ENCODE results near the gene IRF3.
A peak's percentile ranks its signal among the peaks of the same experiment; 100 is the strongest.

Gene IRF3, protein sequence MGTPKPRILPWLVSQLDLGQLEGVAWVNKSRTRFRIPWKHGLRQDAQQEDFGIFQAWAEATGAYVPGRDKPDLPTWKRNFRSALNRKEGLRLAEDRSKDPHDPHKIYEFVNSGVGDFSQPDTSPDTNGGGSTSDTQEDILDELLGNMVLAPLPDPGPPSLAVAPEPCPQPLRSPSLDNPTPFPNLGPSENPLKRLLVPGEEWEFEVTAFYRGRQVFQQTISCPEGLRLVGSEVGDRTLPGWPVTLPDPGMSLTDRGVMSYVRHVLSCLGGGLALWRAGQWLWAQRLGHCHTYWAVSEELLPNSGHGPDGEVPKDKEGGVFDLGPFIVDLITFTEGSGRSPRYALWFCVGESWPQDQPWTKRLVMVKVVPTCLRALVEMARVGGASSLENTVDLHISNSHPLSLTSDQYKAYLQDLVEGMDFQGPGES

DNA sequence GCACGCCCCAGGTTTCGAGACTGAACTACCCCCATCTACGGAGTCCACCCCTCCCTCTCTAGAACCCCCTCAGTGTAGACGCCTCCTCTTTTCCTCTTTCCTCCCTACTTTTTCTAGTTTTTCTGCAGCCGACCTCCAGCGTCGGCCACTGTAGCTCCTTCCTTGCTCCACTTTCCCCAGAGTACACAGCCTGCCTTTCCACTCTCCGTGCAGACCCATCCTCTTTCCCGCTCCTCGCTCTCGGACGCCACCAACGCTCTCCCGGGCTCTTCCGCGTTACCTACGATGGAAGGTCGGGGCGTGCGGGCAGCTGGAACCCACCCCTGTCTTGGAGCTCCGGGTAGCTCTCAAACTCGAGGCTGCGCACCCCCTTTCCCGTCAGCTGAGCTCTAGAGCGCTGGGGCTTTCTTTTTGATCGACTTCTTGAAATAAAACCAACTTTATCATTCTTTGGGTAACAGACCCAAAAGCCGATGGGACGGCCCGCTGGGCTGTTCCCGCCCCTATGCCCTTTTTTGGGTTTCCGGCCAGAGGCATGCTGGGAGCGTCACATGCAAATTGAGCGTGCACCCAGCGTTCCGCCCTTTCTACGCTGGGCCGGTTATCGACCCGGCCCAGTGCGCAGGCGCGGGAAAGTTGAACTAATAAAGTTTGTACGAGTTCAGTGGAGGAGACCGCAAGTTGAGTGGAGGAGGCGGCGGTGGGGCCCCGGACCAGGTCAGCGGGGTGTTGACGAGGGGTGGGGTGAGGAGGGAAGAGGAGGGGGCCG lies at the start of gene IRF3, which contains the start of gene BCL2L12:
Gene IRF3, minus strand, starts transcription at position 507 of the 769 bp plus-strand sequence. CDS start 1,019 bp downstream, outside the sequence.
Gene BCL2L12, plus strand, starts transcription at position 583 of the 769 bp plus-strand sequence. CDS start 760 bp downstream, outside the sequence.
- DNase-seq: peak; percentile 97

DNA sequence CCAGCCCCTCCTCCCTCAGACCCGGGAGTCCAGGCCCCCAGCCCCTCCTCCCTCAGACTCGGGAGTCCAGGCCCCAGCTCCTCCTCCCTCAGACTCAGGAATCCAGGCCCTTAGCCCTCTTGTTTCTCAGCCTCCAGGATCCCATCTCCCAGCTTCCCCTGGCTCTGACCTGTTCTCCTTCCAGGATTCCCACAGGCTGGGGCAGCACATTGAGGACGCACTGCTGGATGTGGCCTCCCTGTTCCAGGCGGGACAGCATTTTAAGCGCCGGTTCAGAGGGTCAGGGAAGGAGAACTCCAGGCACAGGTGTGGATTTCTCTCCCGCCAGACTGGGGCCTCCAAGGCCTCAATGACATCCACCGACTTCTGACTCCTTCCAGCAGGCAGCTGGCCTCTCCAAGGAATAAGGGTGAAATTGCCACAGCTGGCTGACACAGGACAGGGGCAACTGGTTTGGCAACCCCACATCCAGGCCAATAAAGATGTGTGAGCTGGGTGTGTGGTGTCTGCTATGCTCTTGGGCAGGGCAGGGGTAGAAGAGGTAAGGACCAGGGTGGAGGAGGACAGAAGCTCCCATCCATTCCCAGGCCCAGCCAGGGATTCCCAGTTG lies 47.7 kb upstream of the IRF3 start:
- no peak for DNase-seq

DNA sequence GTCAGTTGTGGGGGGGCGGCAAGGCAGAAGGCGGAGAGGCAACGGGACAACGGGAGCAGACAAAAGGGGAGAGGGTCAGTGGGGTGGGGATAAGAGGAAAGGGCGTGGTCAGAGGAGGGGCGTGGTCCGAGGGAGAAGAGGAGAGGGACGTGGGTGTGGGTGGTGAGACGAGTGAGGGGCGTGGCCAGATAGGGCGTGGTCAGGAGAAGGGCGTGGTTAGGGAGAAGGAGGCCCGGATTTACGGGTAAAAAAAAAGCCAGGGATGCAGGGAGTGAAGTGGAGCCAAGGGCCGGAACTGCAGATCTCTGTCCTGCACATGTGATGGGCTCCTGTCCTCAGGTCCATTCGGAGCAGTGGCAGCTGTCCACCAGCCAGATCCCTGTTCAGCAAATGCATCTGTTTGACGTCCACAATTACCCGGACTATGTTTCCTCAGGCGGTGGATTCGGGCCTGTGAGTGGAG lies 46.8 kb upstream of the IRF3 start:
- DNase-seq: no peak

DNA sequence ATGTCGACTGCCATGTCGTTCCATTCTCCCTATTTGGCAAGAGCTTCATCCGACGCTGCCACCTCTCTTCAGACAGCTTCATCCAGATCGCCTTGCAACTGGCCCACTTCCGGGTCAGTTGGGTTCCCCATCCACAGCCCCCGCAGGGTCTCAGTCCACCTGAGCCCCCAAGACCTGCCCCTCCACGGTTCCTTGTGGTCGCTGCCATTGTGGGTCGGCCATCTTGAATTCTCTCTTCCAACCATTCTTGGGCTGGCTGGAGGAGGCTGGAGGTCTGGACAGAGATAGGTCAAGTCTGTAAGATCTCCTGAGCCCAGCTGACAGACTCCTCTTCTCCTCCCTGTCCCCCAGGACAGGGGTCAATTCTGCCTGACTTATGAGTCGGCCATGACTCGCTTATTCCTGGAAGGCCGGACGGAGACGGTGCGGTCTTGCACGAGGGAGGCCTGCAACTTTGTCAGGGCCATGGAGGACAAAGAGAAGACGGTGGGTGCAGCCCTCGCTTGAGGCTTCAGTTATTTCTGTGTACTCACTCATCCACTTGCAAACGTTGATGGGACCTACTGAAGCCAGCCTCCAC lies 44.8 kb upstream of the IRF3 start:
- no peak for DNase-seq

DNA sequence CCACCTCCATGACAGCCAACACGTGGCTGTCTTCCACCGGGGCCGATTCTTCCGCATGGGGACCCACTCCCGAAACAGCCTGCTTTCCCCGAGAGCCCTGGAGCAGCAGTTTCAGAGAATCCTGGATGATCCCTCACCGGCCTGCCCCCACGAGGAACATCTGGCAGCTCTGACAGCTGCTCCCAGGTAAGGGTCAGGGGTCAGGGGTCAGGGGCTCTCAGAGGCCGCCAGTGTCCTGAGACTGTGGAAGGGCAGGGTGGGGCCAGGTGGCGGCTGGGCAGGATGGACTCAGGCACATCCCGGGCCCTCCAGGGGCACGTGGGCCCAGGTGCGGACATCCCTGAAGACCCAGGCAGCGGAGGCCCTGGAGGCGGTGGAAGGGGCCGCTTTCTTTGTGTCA lies 40.3 kb upstream of the IRF3 start:
- no peak for DNase-seq

DNA sequence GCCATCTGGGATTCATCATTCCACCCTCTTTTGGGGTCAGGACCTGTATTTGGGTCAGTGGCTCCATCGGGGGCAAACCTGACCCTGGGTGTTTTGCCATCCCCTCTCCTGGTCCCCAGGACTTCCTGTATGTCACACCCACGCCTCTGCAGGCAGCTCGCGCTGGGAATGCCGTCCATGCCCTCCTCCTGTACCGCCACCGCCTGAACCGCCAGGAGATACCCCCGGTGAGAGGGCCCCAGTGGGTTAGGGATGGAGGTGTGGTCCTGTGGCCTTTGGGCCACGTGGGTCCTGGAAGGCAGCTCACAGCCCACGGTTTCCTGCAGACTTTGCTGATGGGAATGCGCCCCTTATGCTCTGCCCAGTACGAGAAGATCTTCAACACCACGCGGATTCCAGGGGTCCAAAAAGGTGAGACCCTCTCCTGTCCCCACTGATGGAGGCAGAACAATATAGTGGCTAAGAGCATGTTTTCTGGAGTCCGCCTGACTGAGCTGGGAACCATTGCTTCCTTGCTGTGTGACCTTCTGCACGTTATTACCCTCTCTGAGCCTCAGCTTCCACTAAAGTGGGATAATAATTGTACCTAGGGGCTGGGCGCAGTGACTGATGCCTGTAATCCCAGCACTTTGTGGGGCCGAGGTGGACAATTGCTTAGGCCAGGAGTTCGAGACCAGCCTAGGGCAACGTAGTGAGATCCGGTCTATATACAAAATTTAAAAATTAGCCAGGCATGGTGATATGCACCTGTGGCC lies 39.4 kb upstream of the IRF3 start:
- no peak for DNase-seq

DNA sequence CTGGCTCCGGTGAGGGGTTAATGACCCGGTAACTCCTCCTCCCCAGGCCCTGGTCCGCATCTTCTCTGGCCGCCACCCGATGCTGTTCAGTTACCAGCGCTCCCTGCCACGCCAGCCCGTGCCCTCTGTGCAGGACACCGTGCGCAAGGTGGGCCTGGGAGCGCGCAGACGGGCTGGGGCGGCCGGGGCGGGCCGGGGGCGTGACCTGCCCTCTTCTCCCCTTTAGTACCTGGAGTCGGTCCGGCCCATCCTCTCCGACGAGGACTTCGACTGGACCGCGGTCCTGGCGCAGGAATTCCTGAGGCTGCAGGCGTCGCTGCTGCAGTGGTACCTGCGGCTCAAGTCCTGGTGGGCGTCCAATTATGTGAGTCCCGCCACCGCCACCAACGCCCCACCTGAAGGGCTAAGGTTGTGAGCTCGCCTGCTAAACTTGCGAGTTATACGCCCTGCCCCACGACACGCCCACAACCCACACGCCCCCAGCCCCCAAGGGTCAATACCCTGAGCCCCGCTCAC lies 35.7 kb upstream of the IRF3 start:
- no peak for DNase-seq

DNA sequence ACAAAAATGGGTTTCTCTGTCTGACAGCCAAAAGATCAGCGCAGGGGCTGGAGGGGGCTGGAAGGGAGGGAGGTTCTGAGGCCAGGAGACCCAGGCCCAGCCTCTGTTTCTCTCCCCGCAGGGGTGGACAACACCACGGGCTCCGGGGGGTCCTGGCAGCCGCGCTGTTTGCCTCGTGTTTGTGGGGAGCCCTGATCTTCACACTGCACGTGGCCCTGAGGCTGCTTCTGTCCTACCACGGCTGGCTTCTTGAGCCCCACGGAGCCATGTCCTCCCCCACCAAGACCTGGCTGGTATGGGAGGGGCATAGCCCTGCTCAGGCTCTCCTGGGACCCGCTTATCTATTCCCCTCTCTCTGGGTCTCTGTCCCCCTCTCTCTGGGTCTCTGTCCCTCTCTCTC lies 34.9 kb upstream of the IRF3 start:
- DNase-seq: no peak

DNA sequence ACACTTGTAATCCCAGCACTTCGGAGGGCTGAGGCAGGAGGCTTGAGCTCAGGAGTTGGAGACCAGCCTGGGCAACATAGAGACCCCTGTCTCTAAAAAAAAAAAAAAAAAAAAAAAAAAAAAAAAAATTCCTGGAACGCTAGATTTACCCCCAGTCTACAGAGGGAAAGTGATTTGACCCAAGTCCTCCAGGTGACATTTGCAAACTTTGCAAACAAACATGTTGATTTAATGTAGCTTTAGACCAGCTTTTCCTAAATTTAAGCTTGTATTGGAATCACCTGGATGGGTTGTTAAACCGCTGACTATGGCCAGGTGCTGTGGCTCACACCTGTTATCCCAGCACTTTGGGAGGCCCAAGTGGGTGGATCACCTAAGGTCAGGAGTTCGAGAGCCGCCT lies 33.7 kb upstream of the IRF3 start:
- no peak for DNase-seq

DNA sequence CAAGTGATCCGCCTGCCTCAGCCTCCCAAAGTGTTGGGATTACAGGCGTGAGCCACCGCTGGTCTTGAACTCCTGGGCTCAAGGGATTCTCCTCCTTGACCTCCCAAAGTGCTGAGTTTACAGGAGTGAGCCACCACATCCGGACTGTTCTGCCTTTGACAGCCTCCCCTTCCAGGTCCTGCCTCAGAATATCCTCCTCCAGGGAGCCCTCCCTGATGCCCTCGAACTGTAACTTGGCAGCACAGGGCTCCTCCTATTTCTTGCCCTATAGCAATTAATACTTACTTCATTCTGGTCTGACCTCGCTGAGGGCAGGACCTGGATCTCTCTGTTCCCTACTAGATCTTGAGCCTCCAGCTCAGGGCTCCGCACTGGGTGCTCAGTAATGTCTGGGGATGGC lies 31.2 kb upstream of the IRF3 start:
- no peak for DNase-seq

DNA sequence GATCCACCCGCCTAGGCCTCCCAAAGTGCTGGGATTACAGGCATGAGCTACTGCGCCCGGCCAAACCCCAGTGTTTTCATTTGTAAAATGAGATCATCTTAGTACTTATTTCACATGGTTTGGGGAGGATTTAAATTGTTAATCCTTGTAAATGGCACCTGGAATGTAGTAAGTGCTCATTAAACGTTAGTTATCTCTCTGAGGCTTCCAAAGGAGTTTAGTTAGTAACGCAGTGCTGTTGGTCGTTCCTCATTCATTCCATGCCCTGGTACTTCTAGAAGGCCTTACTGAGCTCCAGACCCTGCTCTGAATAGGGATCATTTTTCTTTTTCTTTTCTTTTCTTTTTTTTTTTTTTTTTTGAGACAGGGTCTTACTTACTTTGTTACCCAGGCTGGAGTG lies 30.5 kb upstream of the IRF3 start:
- DNase-seq: no peak

DNA sequence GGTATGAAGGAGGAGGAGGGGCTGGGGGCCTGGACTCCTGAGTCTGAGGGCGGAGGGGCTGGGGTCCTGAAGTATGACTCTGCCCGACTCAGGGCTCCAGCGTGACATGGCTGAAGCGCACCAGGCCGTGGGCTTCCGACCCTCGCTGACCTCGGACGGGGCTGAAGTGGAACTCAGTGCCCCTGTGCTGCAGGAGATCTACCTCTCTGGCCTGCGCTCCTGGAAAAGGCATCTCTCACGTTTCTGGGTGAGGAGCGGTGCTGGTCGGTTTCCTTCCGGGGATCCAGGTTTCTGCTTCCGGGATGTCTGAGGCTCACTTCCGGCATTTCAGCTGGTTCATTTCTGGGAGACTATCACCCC lies 26.5 kb upstream of the IRF3 start:
- no peak for DNase-seq

DNA sequence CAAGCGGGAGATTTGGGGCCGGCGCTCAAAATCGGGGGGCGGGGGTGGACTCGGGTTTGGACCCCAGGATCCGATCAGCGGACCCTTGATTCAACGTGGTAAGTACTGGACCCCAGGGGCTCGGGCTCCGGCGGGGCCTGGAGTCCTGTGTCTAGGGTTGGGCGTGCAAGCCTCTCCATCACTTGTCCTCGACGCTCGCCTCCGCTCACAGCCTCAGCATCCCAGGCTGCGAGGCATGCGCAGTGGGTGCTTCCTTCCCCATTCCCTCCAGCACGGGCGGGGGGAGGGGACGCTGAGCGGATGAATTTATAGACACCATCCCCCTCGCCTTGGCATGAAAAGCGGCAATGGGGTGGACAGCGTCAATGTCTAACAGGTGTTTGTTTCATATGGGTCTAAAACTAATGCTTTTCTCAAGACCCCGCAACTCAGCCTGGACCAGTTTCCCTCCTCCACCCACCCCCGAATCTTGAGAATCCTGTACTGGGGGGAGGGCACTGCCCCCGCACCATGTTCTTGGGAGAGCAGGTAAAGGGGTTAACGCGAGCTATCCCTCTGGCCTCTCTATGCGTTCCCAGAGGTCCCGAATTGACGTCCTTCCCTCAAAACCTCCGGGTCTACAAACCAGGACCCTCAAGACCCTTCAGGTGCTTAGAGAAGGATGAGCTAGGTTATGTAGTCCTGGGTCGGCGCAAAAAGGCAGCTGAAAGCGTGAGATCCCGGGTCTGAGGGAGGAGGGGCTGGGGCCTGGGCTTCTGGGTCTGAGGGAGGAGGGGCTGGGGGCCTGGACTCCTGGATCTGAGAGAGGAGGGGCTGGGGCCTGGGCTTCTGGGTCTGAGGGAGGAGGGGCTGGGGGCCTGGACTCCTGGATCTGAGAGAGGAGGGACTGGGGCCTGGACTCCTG lies 25.8 kb upstream of the IRF3 start:
- DNase-seq: peak; percentile 83

DNA sequence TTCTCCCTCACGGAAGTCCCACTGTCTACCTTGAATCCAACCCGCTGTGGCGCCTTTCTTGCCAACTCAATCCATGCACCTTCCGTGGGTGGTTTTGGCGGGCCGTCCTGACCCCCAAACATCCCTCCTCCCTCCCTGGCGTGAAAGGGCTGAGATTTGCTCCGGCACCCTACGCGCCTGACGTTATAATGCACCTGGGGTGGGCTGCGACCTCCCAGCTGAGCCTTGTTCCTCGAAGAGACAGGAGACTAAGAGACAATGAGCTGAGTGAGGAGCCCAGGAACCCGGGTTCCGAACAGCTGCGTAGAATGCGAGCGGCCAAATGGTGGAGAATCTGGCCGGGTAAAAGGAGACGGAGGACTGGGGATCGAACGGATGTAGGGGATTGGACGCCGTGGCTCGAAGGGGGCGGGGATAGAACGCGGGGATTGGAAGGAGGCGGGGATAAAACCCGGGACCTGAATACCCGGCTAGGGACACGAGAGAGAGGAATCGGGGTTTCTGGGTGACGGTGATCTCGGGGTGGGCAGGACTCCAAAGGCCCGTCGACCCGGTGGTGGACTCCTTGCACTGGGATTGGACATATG lies 25.1 kb upstream of the IRF3 start, which contains the start of gene CPT1C:
Gene CPT1C, plus strand, starts transcription at position 461 of the 587 bp plus-strand sequence. CDS start 1,137 bp downstream, outside the sequence.
- DNase-seq: peak; percentile 97

DNA sequence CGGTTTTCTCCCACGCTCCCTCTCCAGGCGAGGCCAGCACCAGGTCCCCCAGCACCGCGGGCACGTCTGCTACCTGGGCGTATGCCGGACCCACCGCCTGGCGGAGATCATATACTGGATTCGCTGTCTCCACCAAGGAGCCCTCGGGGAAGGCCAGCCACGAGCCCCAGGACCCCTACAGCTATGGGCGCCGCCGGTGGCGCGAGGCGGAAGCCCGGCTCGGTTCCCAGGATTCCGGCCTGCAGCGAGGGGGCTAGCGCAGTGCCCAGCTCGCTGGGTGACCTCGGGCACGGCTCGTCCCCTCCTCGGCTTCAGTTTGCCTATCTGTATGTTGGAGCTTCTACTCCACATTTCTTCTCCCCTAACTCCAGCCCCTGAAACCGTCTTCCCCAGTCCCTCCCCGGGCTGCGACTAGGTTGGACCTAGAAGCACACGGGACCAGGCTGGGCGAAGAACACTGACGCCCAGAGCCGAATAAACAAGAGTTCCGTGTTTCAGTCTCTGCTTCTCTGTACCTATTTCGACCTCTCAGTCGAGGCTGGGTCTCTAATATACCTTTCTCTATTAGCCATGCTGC lies 24.5 kb upstream of the IRF3 start:
- DNase-seq: peak; percentile 68

DNA sequence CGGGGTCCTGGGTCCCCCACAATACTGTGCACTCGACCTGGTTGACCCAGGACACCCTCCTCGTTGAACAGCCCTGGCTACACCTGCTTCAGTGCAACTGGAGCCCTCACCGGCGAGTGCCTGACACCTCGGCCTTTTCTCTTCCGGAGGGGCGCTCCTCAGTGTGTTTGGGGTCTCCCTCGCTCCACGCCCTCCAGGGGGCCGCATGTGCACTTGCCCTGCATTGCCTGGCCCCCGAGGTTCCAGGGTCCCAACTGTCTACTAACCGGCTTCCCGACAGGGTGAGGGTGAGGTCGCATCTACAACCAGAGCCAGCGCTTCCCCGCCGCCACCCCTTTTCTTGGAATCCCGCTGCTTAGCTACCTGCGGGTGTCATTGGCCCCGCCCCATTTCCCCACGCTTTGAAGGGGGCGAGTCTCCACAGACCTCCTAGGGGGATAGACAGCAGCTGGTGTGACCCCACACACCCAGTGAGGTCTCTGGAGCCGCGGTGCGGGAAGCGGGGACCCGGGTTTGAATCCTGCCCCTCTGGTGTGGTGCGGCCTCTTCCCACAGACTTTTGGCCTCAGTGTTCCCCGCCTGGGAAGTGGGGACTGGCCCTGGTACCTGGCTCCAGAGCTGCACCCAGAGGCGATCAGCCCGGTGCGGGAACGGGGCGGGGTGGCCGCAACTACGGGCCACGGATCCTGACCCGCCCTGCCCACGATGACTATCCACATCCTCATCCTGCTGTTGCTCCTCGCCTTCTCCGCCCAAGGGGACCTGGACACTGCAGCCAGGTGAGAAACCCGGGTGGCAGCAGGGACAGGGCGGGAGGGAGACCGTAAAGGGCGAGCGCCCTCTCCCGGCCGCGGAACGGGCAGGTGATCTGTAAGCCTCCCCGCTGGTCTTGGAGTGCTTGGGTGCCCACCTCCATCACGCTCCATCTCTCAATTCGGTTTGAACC lies 23.7 kb upstream of the IRF3 start, which contains the start of gene ADM5:
Gene ADM5, plus strand, starts transcription at position 462 of the 946 bp plus-strand sequence. Its CDS starts 244 bp downstream, at position 706.
- peak; percentile 66 for DNase-seq

DNA sequence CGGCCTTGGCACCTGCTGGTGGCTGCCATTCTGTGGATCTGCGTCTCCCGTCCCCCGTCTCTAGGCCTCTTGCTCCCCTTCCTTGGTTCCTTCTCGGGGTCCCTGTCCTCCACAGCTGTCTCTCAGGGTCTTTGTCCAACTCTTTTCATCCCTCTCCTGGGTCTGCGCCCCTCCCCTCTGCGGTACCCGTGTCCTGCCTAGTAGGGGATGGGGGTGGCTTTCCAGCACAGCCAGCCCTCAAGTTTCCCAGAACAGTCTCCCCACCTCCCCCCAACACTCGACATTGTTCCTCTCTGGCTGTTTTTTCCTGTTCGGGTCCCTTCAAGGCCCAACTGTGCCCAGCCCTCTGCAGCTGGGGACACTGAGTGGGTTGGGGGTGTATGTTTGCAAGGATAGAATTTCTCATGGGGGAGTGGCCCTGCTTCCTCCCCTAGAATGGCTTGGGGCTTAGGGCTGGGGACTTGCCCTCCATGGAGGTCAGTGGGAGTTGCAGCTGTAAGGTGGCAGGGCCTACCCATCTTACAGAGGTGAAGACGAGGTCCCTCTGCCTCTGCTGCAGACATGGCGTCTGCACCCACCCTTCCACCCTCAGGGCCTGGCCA lies 23.0 kb upstream of the IRF3 start:
- no peak for DNase-seq

Measured in NCI-H748 treated with DMSO at 0.1 percent for 48 hours (cell line).